ENCODE data around the gene ZFYVE28.
A peak's percentile ranks its signal among the peaks of the same experiment; 100 is the strongest.
"Not testable (repeated sequence)": the region's sequence is repeated elsewhere in the genome, so short reads cannot be mapped to it uniquely, and the experiment has no call there.

The ZFYVE28 gene

GRCh38 chr4:2417765-2418649 lies at the start of gene ZFYVE28:
Gene ZFYVE28, minus strand, starts transcription at chr4:2418645. Its CDS starts 322 bp downstream, at chr4:2418323.
- DNase-seq (ENCODE audit: low read depth), result peak; percentile 25

- DNase-seq (ENCODE audit: low read depth), result not testable (repeated sequence)
Observed at GRCh38 chr4:2465544-2465943, 47.1 kb upstream of the ZFYVE28 start.

DNA sequence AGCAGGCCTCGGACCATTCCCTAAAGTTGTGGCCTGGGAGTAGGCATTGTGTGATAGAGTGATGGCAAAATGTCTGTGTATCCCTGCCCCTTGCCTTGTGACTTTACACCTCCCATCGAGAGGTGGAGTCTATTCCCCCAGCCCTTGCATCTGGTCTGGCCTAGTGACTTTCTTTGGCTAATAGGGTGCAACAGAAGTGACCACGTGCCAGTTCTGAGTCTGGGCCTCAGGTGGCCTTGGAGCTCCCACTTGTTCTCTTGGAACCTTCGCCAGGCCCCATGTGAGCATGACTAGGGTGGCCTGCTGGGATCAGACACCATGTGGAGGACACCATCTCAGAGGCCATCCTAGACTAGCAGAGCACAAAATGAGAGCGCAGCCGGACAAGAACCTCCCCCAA lies 46.6 kb upstream of the ZFYVE28 start:
- no peak for DNase-seq (ENCODE audit: low read depth)

- no peak for DNase-seq (ENCODE audit: low read depth)
Observed at GRCh38 chr4:2462992-2463762, 44.7 kb upstream of the ZFYVE28 start.

GRCh38 chr4:2462218-2462991 lies 44.0 kb upstream of the ZFYVE28 start:
- DNase-seq (ENCODE audit: low read depth), result peak; percentile 81

GRCh38 chr4:2461246-2461960 lies 43.0 kb upstream of the ZFYVE28 start:
- DNase-seq (ENCODE audit: low read depth), result no peak

DNA sequence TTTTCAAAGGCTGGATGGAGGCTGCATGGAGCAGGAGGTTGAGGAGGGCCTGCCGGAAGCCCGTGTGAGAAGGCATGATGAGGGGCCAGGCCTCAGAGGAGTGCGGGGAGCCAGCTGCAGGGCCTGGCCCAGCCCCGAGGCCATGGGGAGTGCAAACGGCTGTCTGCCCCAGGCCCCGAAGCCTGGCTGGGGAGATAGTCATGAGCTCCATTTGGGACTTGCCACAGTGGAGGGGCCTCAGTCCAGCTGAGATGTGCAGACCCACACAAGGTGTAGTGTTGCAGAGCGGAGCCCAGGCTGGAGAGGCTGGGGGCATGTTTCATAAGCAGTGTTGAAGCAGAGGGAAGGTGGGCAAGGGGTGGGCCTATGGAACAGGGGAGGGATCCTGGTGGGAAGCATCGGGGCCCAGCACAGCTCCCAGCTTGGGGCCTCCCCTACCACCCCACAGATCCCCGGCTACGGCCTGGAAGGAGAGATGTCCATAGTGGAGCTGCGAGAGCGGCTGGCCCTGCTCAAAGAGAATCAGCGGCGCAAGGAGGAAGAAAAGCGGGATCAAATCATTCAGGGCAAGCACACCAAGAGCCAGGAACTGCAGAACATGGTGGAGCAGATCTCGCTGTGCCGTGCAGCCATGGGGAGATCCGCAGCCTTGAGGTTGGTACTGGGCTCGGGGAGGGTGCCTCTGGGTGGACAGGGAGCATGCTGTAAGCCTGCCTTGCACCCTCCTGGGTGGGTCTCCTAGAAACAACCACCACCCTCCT lies 41.3 kb upstream of the ZFYVE28 start:
- no peak for DNase-seq (ENCODE audit: low read depth)

DNA sequence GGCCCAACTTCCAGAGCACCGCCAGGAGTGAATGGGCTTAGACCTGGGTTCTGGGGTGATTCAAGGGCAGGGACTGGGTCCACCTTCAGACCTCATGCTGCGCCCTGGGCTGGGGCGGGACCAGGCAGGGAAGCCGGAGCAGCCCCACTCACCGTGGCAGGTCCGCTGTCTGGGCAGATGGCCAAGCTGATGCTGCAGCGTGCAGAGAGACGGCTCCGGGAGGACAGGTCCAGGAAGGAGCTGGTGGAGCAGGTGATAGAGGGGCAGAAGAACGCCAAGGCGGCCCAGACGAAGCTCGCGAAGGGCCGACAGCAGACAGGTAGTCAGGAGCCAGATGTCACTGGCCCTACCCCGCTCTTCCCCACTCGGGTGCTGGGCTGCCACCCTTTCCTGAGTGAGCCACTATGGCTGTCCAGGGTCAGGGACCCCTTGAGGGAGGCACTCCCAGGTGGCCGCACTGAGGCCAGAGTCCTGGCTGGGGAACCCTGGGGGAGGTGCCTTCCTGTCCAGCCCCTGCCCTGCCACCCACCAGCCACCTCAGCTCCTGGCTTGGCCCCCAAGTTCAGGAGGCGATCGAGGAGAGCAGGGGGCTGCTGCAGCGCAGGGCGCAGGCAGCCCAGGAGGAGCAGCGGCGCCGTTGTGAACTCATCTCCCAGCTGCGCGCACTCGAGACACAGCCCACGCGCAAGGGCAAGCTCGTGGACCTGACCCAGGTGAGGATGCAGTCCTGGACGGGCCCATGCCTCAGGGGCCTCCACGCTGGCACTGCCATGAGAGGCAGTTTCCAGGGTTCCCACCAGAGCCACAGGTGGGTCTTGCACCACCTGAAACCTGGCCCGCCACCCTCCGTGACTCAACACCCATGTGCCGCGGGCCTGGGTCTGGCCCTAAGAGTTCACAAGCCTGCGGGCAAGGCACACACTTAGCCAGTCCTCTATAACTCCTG lies 40.4 kb upstream of the ZFYVE28 start:
- DNase-seq (ENCODE audit: low read depth), result no peak

DNA sequence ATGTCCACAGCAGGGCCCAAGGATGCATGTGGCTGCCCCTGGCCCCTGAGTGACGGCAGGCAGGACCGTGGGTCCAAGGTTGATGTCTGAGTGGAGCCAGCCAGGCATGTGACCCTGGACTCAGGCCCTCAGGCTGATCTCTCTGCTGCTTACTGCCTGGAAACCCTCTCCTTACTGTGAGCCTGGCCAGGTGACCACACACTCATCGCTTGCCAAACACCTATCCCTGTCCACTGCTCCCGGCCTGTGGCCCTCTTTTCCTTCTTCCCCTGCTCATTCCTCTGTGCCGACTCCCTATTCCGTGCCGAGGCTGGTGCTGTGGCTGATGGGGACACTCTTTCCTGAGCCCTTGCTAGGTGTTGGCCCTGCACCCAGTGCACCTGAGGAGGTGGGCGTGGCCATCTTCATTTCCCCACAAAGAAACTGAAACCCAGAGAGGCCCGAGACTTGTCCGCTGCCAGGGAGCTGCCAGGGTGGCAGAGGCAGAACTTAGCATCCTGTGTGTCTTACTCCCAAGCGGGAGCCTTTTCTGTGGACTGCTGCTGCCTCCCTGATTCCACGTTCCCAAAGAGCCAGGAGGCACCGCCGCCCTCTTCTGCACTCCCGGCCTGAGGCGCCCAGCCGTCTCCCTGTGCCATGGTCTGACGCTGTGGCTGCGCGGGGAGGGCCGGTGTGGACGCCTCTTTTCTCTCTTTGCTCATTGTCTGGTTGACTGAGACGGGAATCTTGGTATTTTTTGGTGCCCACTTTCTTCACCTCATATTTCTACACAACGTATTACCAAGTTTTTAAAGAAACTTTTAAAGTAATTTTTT lies 39.2 kb upstream of the ZFYVE28 start:
- DNase-seq (ENCODE audit: low read depth), result no peak

- DNase-seq (ENCODE audit: low read depth), result no peak
Observed at GRCh38 chr4:2451821-2452785, 33.7 kb upstream of the ZFYVE28 start.

- no peak for DNase-seq (ENCODE audit: low read depth)
Observed at GRCh38 chr4:2451036-2451520, 32.6 kb upstream of the ZFYVE28 start.

DNA sequence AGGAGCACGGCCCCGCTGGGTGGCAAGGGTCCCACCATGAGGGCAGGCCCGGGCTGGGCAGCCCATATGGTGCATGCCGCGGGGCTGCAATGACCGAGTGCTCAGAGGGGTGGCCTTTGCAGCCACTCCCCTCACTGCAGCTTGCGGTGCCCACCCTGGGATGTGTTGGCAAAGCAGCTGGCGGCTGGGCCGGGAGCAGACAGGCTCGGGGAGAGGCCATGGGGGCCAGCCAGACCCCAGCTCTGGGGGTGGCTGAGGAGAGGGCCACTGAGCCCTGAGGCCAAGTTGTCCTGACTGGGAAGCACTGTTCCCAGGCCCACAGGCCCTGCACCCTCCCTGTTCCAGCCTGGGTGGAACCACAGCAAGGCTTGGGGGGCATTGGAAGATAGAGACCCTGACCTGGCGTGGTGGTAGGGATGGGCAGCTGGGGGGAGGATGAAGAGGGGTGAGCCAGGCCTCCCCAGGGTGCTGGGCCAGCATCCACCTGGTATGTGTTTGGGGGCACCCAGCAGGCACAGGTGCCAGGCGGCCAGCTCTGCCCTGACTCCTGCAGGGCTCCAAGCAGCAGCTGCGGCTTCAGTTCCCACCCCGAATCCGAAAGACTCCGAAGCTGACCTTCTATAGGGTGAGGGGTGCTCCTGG lies 32.1 kb upstream of the ZFYVE28 start:
- no peak for DNase-seq (ENCODE audit: low read depth)

- DNase-seq (ENCODE audit: low read depth), result no peak
Observed at GRCh38 chr4:2449511-2450392, 31.3 kb upstream of the ZFYVE28 start.

- DNase-seq (ENCODE audit: low read depth), result no peak
Observed at GRCh38 chr4:2449051-2449450, 30.6 kb upstream of the ZFYVE28 start.

DNA sequence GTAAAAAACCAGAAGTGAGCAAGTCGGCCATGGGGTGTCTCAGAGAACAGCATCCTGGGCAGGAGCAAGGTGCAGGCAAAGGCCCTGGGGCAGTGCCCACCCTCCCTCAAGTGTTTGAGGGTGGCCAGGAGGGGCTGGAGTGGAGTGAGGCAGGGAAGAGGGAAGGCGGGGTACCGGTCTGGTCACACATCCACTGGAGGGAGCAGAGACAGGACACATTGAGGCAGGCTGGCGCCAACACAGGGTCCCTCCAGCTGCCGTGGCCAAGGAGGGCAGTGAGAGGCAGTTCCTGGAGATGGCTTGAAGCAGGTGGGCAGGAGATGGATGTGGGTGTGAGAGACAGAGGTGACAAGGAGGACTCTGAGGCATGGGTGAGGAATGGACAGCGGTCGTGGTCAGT lies 30.1 kb upstream of the ZFYVE28 start:
- no peak for DNase-seq (ENCODE audit: low read depth)

All from iris pigment epithelial cell (primary cell).